Lower leg skin (tissue), 3 donors: ENCODE data around the gene GPRC5A.

Experiments
- POLR2A ChIP-seq, 2 donors: fragments of 450-650 bp; IDR thresholded peaks; one replicate each; pipeline ENCODE4 v1.6.1; 2016 to 2017; ENCODE audit warnings: antibody characterized with exemption in 2 of 2, mild to moderate bottlenecking in 1 of 2, moderate library complexity in 1 of 2
- TF ChIP-seq, protein P1 (sequence below), 3 donors: fragments of 450-650 bp; IDR thresholded peaks; one replicate each; pipeline ENCODE4 v1.5.1; 2016; ENCODE audit warnings: antibody characterized with exemption in 3 of 3, mild to moderate bottlenecking in 3 of 3, moderate library complexity in 2 of 3

DNA sequence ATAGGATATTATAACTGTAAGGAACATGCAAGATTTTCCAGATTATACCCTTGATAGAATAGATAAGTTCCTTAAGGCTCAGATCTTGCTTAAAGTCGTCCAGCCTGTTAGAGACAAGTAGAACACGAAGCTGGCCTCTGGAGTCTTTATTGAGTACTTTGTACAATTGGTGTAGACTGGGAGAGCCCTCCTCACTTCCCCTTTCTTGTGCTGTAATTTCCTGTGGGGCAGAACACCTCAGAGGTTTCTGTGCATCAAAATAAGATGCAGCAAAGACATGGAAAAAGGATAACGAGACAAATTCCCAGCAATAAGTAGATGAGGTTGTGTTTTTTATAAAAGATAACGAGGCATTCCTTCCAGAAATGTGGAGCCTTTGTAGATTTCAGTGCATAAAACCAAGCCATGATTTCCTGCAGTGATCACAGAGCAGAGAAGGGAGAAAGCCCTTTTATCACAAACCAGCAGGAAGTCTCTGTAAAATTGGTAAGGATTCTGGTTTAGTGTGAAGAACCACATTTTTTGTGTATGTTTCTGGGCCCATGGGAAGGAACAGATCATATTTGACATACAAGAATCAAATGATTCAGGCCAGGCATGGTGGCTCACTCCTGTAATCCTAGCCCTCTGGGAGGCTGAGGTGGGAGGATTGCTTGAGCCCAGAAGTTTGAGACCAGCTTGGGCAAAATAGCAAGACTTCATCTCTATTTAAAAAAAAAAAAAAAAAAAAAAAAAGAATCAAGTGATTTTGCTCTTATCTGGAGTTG is 18.0 kb downstream of the GPRC5A start:
- TF ChIP-seq, protein P1, sequence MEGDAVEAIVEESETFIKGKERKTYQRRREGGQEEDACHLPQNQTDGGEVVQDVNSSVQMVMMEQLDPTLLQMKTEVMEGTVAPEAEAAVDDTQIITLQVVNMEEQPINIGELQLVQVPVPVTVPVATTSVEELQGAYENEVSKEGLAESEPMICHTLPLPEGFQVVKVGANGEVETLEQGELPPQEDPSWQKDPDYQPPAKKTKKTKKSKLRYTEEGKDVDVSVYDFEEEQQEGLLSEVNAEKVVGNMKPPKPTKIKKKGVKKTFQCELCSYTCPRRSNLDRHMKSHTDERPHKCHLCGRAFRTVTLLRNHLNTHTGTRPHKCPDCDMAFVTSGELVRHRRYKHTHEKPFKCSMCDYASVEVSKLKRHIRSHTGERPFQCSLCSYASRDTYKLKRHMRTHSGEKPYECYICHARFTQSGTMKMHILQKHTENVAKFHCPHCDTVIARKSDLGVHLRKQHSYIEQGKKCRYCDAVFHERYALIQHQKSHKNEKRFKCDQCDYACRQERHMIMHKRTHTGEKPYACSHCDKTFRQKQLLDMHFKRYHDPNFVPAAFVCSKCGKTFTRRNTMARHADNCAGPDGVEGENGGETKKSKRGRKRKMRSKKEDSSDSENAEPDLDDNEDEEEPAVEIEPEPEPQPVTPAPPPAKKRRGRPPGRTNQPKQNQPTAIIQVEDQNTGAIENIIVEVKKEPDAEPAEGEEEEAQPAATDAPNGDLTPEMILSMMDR (IDR thresholded peaks at IDR 0.05): no peak
- TF ChIP-seq POLR2A (IDR thresholded peaks at IDR 0.05): no peak
